Loucy (cell line): Measurements from ENCODE around the gene INS.

Experiments
- H2AFZ ChIP-seq: fragments of 200-600 bp; sonication (generic); 2 replicates; pipeline ENCODE4 v1.6.0; 2016; ENCODE audit warnings: antibody characterized with exemption, mild to moderate bottlenecking, low read length, moderate library complexity
- H3F3A ChIP-seq: fragments of 200-600 bp; 2 replicates; pipeline ENCODE4 v1.6.0; 2016; ENCODE audit warnings: antibody characterized with exemption, low read depth, mild to moderate bottlenecking
- H3K27me3 ChIP-seq: fragments of 200-600 bp; sonication (generic); 2 replicates; pipeline ENCODE4 v1.6.1; 2014; ENCODE audit warnings: low read length, mild to moderate bottlenecking; ENCODE audit not compliant: insufficient read depth, poor library complexity, severe bottlenecking
- H3K36me3 ChIP-seq: fragments of 200-600 bp; sonication (generic); 2 replicates; pipeline ENCODE4 v1.6.1; 2016; ENCODE audit warnings: low read length; ENCODE audit not compliant: insufficient read depth
- H3K4me1 ChIP-seq: fragments of 200-600 bp; sonication (generic); 2 replicates; pipeline ENCODE4 v1.5.1; 2014; ENCODE audit warnings: low read length, mild to moderate bottlenecking; ENCODE audit not compliant: insufficient read depth, poor library complexity, severe bottlenecking
- H3K4me2 ChIP-seq: fragments of 200-600 bp; sonication (generic); 2 replicates; pipeline ENCODE4 v1.6.0; 2014; ENCODE audit warnings: antibody characterized with exemption, low read length, low read depth, mild to moderate bottlenecking; ENCODE audit not compliant: poor library complexity, severe bottlenecking
- H3K4me3 ChIP-seq: fragments of 200-600 bp; sonication (generic); 2 replicates; pipeline ENCODE4 v1.5.1; 2014; ENCODE audit warnings: low read length, mild to moderate bottlenecking, mixed read lengths; ENCODE audit not compliant: poor library complexity, severe bottlenecking
- H3K79me2 ChIP-seq: fragments of 200-600 bp; sonication (generic); 2 replicates; pipeline ENCODE4 v1.6.1; 2014; ENCODE audit warnings: low read length; ENCODE audit not compliant: insufficient read depth
- H3K9ac ChIP-seq: fragments of 200-600 bp; sonication (generic); 2 replicates; pipeline ENCODE4 v1.6.0; 2014; ENCODE audit warnings: mild to moderate bottlenecking, low read depth, low read length, moderate library complexity; ENCODE audit not compliant: poor library complexity, severe bottlenecking
- H3K9me2 ChIP-seq: fragments of 200-600 bp; sonication (generic); replicated peaks from 2 replicates; pipeline ENCODE4 v1.6.1; 2016; ENCODE audit warnings: low read depth, low read length, mixed read lengths
- H3K9me3 ChIP-seq: fragments of 200-600 bp; sonication (generic); 2 replicates; pipeline ENCODE4 v1.6.1; 2014; ENCODE audit warnings: mild to moderate bottlenecking, antibody characterized with exemption, low read length, low read depth; ENCODE audit not compliant: insufficient read depth
- H4K20me1 ChIP-seq: fragments of 200-600 bp; sonication (generic); 2 replicates; pipeline ENCODE4 v1.6.0; 2014; ENCODE audit warnings: antibody characterized with exemption, low read length, mild to moderate bottlenecking; ENCODE audit not compliant: insufficient read depth, poor library complexity, severe bottlenecking
- EZH2phosphoT487 ChIP-seq: fragments of 200-600 bp; IDR thresholded peaks from 2 replicates; pipeline ENCODE4 v1.6.1; 2018; ENCODE audit warnings: antibody characterized with exemption, mild to moderate bottlenecking, moderate library complexity, borderline replicate concordance
- TF ChIP-seq, protein P1 (sequence below): fragments of 200-600 bp; sonication (generic); conservative IDR thresholded peaks from 2 replicates; pipeline ENCODE4 v1.5.1; 2014; ENCODE audit warnings: mild to moderate bottlenecking, antibody characterized with exemption, low read length

Gene INS

DNA sequence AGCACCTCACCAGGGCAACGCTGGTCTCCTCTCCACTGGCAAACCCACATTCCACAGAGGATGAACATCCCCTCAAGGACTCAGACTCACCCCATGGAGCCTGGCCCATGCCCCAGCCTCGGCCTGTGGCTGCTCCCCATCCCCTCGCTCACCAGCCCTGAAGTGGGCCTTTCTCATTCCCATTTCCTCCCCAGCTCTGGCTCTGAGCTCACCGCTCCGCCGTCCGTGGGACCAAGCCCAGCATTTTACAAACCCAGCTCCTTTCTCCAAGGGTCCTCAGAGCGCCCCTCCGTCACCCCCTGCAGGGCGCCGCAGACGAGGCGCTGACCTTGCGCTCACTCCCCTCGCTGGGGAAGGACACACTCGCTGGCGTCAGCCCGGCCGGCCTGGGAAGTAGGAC, 15.0 kb downstream of the INS start:
- no peak for TF ChIP-seq EZH2phosphoT487
- TF ChIP-seq, protein P1, sequence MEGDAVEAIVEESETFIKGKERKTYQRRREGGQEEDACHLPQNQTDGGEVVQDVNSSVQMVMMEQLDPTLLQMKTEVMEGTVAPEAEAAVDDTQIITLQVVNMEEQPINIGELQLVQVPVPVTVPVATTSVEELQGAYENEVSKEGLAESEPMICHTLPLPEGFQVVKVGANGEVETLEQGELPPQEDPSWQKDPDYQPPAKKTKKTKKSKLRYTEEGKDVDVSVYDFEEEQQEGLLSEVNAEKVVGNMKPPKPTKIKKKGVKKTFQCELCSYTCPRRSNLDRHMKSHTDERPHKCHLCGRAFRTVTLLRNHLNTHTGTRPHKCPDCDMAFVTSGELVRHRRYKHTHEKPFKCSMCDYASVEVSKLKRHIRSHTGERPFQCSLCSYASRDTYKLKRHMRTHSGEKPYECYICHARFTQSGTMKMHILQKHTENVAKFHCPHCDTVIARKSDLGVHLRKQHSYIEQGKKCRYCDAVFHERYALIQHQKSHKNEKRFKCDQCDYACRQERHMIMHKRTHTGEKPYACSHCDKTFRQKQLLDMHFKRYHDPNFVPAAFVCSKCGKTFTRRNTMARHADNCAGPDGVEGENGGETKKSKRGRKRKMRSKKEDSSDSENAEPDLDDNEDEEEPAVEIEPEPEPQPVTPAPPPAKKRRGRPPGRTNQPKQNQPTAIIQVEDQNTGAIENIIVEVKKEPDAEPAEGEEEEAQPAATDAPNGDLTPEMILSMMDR = no peak
- H3K9ac ChIP-seq = no peak overlapping the region
- no peaks in the 10 kb centered on the region for H4K20me1 ChIP-seq
- H3F3A ChIP-seq = no peaks in the 10 kb centered on the region
- no peak overlapping the region for H2AFZ ChIP-seq
- H3K79me2 ChIP-seq = no peaks in the 10 kb centered on the region
- H3K4me1 ChIP-seq = no peaks in the 10 kb centered on the region
- H3K9me3 ChIP-seq = no peaks in the 10 kb centered on the region
- no peaks in the 10 kb centered on the region for H3K36me3 ChIP-seq
- H3K4me2 ChIP-seq = no peak overlapping the region
- H3K9me2 ChIP-seq = no peaks in the 10 kb centered on the region
- no peaks in the 10 kb centered on the region for H3K27me3 ChIP-seq
- H3K4me3 ChIP-seq = no peak overlapping the region

DNA sequence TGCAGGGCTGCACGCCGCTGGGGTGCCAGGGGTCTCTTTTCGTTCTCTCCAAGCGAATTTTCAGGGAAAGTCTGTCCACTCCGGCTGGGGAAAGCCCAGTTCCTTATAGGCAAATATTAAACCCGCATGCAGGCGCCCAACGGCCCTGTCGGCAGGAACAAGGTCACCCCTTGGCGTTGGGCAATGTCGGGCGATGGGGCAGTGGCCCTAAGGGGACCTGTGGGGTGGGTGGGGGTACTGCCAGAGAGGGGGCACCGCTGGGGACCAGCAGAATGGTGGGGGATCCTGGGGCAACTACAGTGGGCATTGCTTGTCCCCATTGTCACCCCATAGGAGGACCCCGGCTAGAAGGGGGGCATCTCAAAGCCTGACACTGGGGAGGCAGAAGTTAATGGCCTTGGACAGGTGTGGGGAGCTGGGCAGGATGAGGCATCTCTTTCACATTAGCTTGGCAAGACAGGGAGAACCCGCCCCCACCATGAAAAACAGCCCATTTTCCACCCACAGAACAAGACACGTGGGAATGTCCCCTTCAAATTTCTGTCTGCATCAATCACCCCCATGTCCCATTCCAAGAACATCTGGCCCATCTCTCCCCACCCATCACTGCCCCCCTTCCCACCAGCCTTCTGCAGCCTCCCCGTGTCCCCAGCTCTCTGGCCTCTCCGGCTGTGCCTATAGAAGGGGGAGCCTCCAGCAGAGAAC, 16.3 kb downstream of the INS start:
- Histone ChIP-seq H3K4me1 (no peaks in the 10 kb centered on the region), H4K20me1 (no peaks in the 10 kb centered on the region), H3K9ac (no peak overlapping the region), H2AFZ (no peak overlapping the region), H3F3A (no peaks in the 10 kb centered on the region), H3K36me3 (no peaks in the 10 kb centered on the region), H3K4me3 (no peak overlapping the region), H3K9me3 (no peaks in the 10 kb centered on the region), H3K79me2 (no peaks in the 10 kb centered on the region), H3K4me2 (no peak overlapping the region), H3K9me2 (no peaks in the 10 kb centered on the region), H3K27me3 (no peaks in the 10 kb centered on the region)
- TF ChIP-seq, protein P1 = no peak
- no peak for TF ChIP-seq EZH2phosphoT487

DNA sequence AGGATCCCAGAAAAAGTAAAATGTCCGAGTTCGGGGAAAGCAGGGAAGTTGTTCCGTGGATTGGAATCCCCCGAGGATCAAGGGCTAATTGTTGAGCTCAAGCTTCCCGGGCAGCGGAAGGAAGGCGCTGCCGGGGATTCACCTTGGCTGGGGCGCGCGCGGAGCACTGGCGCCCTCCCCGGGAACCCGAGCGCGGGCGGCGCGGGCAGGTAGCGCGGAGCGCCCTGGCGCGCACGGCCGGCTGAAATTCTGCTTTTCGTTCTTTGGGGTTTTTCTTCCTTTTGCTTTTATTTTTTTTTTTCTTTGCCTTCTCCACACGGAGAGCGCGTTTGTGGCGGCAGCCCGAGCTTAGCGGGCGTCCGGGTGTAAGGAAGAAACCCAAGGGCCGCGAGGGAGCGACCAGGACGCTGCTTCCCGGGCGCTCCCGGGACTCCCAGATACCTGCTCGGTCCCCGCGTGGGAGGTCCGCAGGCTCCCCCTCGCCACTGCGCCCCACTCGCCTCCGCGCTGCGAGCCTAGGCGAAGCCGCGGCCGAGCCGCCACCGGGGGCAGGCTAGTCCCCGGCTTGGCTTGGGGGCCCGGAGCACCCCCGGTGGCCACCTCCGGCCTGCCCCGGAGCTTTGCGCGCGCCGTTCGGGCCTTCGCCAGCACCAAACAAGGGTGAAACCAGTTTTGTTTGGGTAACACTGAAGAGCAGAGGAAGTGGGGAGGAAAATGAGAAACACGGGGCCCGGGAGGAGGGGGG, 17.0 kb downstream of the INS start:
- Histone ChIP-seq H3K9me2 (no peaks in the 10 kb centered on the region), H3K9ac (no peak overlapping the region), H3K36me3 (no peaks in the 10 kb centered on the region), H4K20me1 (no peaks in the 10 kb centered on the region), H3K4me2 (no peak overlapping the region), H3K9me3 (no peaks in the 10 kb centered on the region), H3K4me3 (no peak overlapping the region), H3K27me3 (no peaks in the 10 kb centered on the region), H3F3A (no peaks in the 10 kb centered on the region), H3K4me1 (no peaks in the 10 kb centered on the region), H3K79me2 (no peaks in the 10 kb centered on the region), H2AFZ (no peak overlapping the region)
- TF ChIP-seq EZH2phosphoT487 = no peak
- TF ChIP-seq, protein P1 = no peak
